Measurements from ENCODE around the gene TMEM164.

DNA sequence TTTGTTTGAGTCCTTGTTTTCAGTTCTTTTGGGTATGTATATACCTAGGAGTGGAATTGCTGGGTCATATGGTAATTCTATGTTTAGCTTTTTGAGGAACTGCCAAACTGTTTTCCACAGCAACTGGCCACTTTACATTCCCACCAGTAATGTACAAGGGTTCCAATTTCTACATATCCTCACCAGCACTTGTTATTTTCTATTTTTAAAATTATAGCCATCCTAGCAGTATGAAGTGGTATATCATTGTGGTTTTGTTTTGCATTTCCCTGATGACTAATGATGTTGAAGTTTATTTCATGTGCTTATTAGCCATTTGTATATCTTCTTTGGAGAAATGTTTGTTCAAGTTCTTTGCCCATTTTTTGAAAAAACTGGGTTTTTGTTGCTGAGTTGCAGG is 39.6 kb downstream of the TMEM164 start:
- TF ChIP-seq, protein P1, sequence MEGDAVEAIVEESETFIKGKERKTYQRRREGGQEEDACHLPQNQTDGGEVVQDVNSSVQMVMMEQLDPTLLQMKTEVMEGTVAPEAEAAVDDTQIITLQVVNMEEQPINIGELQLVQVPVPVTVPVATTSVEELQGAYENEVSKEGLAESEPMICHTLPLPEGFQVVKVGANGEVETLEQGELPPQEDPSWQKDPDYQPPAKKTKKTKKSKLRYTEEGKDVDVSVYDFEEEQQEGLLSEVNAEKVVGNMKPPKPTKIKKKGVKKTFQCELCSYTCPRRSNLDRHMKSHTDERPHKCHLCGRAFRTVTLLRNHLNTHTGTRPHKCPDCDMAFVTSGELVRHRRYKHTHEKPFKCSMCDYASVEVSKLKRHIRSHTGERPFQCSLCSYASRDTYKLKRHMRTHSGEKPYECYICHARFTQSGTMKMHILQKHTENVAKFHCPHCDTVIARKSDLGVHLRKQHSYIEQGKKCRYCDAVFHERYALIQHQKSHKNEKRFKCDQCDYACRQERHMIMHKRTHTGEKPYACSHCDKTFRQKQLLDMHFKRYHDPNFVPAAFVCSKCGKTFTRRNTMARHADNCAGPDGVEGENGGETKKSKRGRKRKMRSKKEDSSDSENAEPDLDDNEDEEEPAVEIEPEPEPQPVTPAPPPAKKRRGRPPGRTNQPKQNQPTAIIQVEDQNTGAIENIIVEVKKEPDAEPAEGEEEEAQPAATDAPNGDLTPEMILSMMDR (IDR thresholded peaks at IDR 0.05; ENCODE audit: low read length), result no peak
- TF ChIP-seq EZH2phosphoT487 (IDR thresholded peaks at IDR 0.05; ENCODE audit: low read length) (no peak), EZH2 (optimal IDR thresholded peaks at IDR 0.05; ENCODE audit: low read depth, low read length) (no peak)

Data from MM.1S (cell line).